WTC11 (cell line): Measurements from ENCODE around the gene SOX4.

ENCODE experiments used
- ATF2 ChIP-seq: sonication (generic); formaldehyde crosslinking; IDR thresholded peaks from 2 replicates; pipeline ENCODE4 v1.8.1; 2022; ENCODE audit warnings: low read depth, missing genetic modification reagents, borderline replicate concordance
- CDX4 ChIP-seq: fragments of 250-450 bp; sonication (Bioruptor Pico); IDR thresholded peaks from 2 replicates; pipeline ENCODE4 v1.9.0; 2021; ENCODE audit warnings: moderate library complexity, mild to moderate bottlenecking, inconsistent platforms, borderline replicate concordance
- CREB1 ChIP-seq: sonication (generic); formaldehyde crosslinking; IDR thresholded peaks from 2 replicates; pipeline ENCODE4 v1.8.0; 2023; ENCODE audit warnings: mild to moderate bottlenecking, missing genetic modification reagents
- CTCF ChIP-seq: fragments of 200-600 bp; IDR thresholded peaks from 2 replicates; pipeline ENCODE4 v1.8.0; 2022; ENCODE audit warnings: antibody characterized with exemption
- E2F4 ChIP-seq: sonication (generic); formaldehyde crosslinking; IDR thresholded peaks from 2 replicates; pipeline ENCODE4 v1.8.1; 2022; ENCODE audit warnings: low read depth, mild to moderate bottlenecking, moderate library complexity, missing genetic modification reagents, borderline replicate concordance
- FOXJ3 ChIP-seq: sonication (generic); formaldehyde crosslinking; IDR thresholded peaks from 2 replicates; pipeline ENCODE4 v1.9.0; 2021; ENCODE audit warnings: missing genetic modification reagents, mild to moderate bottlenecking, borderline replicate concordance
- JUN ChIP-seq: sonication (generic); formaldehyde crosslinking; IDR thresholded peaks from 2 replicates; pipeline ENCODE4 v1.8.0; 2023; ENCODE audit warnings: mild to moderate bottlenecking, missing genetic modification reagents
- MAX ChIP-seq: sonication (generic); formaldehyde crosslinking; IDR thresholded peaks from 2 replicates; pipeline ENCODE4 v1.8.0; 2022; ENCODE audit warnings: mild to moderate bottlenecking, missing genetic modification reagents
- SP1 ChIP-seq: sonication (generic); formaldehyde crosslinking; conservative IDR thresholded peaks from 2 replicates; pipeline ENCODE4 v1.8.1; 2022; ENCODE audit warnings: missing genetic modification reagents
- USF2 ChIP-seq: sonication (generic); formaldehyde crosslinking; IDR thresholded peaks from 2 replicates; pipeline ENCODE4 v1.8.1; 2023; ENCODE audit warnings: mild to moderate bottlenecking, missing genetic modification reagents, moderate library complexity
- ZNF263 ChIP-seq: sonication (generic); formaldehyde crosslinking; IDR thresholded peaks from 2 replicates; pipeline ENCODE4 v1.8.1; 2022; ENCODE audit warnings: low read depth, mild to moderate bottlenecking, moderate library complexity, missing genetic modification reagents

GRCh38 chr6:21594416-21595281 lies 1.1 kb downstream of the SOX4 start:
- TF ChIP-seq ATF2 (CRISPR knock-in tag) (no peak), CDX4 (CRISPR knock-in tag) (no peak), CTCF (no peak), FOXJ3 (CRISPR knock-in tag) (no peak), ZNF263 (CRISPR knock-in tag) (no peak), JUN (peak; percentile 35; the same call in 1 of the 2 replicates), CREB1 (CRISPR knock-in tag) (no peak), USF2 (no peak), E2F4 (CRISPR knock-in tag) (0 out of 2 replicates have a peak, but pooled peaks have one; percentile 48), SP1 (CRISPR knock-in tag) (peak; percentile 42; the same call in 1 of the 2 replicates), MAX (CRISPR knock-in tag) (no peak; the same call in 1 of the 2 replicates)
